GF-D8 (cell line): ENCODE data around the gene CNTNAP2.
A peak's percentile ranks its signal among the peaks of the same experiment; 100 is the strongest.

Experiments
- DNase-seq: peaks from one replicate; lab custom pipeline; 2025; lab: John Stamatoyannopoulos, UW

Gene CNTNAP2

DNA sequence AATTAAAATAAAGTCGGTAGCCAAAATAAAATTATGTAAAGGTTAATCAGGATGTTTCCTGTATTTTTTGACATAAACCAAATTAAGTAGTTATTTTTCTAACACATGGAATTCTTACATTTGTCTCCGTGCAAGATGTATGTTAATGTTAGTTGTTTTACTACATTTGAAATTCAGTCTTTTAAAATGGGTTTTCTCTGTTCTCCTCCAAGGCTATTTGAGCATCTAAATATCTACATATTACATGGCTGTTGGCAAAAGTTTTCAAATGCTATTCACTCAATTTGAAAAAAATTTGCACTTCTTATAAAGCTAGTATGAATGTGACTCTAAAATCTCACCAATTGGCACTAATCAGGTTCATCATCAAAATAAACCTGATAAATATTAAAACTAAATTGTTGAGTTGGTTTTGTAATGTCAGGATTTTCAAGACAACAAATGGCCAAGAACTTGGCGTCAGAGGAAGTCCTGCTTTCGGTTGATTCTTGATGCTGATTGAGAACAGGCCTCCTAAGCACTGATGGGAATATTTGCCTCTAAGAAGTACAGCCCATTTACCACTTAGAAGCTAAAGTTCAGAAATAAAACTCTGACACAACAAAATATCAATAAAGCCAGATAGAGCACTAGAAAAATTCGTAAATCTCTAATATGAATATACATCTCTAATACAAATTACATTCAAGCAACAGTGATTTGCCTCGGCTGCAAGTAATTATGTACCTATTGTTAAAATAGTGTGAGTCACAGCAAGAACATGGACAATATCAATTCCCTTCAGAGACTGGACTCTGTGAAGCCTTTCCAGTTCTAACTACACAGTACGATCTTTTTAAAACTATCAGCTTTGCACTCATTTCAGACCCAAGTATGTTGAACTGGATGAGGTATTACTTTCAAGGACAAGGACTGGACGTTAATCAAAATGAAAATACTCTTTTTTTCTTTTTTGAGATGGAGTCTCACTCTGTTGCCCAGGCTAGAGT is 1740.8 kb downstream of the CNTNAP2 start:
- no peak for DNase-seq

DNA sequence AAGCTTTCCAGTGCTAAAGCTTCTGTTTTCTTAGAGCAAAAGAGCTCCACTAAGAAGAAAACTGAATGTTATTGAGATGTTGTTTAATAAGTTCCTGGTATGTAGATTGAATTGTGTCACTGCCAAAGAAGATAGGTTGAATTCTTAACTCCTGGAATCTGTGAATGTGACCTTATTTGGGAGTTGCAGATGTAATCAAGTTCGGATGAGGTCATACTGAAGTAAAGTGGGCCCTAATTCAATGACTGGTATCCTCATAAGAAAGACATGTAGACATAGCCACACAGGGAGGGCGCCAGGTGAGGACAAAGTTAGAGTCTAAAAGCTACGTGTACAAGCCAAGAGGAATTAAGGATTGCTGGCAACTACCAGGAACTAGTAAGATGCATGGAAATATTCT is 1741.8 kb downstream of the CNTNAP2 start:
- DNase-seq: no peak

DNA sequence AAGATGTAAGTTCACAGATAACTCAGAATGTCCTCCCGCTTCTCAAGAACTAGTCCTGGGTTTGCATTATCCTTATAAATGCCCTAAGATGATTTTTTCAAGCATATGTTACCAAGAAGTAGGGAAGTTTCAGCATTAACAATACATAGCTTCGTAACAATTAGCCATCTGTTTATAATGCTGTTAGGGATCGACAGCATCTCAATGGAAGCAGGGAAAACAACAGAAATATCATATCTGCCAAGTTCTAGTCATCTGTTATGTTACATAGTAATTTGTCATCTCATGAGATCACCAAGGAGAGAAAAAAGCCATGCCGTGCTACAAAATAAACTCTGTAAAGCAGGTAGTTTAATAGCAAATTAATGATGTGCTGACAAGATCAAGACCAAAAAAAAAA is 1742.4 kb downstream of the CNTNAP2 start:
- no peak for DNase-seq

DNA sequence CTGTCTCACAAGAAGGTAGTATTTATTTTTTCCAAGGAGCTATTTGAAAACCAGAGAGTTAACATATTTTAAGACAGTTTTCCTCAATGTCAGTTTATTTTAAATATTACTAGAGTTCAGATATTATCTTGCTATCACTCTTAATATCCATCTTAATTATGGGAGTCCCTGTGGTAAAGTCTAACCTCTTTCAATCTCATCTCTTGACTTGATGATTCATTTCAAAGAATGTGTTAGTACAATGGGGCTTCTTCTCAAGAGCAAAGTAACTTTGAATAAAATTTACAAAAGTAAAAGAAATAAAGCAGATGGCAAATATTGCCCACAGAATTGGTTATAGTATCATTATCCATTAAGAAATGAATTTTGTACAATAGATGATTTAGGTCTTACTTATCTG is 1742.9 kb downstream of the CNTNAP2 start:
- DNase-seq: no peak

DNA sequence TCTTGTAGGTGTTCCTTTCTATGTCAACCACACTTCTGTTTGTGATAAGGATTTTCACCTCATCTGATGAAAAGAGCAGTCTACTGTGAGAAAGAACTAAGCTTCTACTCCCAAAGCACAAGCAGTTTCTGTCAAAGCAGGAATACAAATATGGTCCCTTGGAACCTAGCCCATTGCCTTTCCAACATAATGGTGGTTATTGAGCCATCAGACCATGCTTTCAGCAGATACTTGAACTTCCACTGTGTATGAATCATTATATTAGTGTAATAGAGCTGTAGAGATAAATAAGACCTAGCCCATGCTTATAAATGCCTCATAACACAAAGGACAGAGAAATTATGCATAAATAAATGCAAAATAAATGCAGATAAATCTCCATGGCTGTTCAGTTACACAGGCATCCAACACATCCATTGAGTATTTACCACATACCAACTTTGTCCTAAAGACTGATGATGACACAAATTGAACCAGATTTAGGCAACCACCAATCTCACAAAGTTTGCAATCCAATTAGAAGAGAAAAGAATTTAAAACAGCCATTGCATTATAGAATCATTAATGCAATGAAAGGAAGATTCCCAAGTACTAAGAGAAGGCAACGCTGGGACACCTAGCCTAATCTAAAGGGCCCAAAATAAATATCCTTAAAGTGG is 1744.6 kb downstream of the CNTNAP2 start:
- DNase-seq: no peak

DNA sequence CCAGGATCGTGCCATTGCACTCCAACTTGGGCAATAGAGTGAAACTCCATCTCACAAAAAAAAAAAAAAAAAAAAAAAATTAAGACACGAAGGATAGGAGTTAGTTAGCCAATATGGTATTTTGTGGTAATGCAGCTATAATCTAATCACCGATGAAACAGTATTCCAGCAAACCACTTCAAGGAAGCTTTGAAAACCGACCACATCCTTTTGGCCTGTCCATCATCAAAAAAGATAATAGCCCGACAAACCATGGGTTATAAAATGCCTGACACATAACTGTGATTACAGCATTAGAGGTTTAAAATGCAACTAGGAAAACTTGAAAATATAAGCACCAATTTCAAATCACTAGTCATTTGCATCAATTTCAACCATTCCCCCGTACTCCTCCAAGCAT is 1745.3 kb downstream of the CNTNAP2 start:
- DNase-seq: no peak

DNA sequence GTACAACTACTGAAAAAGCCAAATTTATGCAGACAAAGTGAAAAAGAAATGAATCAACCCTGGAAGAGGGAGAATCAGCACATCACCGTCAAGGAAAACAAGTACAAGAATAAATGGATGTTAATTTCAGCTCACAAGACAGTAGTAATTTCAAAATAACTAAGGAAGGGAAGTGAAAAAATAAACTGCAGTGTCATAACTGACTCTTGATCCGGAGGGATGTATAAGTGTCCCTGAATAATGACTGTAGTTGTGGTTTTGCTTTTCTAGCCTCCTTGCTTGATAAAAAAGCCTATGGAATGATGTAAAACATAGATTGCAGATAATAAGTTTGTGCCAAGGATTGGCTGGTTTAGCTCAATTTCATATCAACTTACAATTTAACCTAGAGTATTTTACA is 1752.9 kb downstream of the CNTNAP2 start:
- no peak for DNase-seq

DNA sequence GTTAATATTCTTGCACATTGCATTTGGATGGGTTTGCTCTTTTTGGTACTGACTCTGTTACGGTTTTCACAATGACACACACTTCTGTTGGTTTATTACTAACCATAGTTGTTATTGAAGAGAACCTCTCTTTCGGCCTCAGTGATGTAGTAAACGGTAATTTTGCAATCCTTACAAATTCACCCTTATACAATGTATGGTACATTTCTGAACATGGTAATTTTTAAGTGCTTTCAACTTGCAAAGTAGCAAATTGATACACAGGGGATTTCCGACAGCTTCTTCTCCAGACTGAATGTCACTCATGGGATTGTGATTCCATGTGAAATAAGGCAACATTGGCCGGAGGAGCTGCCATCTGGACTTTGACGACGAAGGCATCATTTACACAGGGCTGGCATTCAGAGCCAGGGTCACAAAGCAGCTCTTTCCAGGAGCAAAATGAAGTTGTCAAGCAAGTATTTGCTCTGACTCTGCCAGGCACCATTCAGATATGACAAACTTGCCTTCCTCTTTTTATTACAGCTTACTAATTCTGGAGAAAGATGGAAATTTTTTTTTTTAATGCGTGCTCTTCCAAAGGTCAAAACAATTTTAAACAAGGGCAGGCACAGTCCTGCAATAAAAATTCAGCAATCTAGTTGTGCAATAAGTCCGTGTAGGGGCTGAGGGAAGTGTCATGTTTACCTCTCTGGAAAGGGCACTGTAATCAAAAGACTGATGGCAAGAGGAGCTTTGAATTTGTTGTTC is 1762.5 kb downstream of the CNTNAP2 start:
- no peak for DNase-seq

DNA sequence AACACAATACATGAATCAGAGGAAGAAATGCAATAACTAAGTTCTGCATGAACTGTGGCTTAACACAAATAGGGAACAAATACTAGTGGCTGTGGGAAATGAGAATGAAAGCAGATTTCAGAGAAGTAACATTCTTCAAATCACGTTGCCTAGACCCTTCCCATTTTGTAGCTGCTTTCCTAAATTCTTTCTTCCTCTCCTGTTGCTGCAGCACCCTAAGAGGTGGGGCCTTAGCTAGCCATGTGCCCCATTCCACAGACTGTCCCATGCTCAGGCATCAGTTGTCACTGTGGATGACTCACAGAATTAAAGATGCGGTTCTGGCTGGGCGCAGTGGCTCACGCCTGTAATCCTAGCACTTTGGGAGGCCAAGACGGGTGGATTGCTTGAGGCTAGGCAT is 1769.3 kb downstream of the CNTNAP2 start:
- no peak for DNase-seq

DNA sequence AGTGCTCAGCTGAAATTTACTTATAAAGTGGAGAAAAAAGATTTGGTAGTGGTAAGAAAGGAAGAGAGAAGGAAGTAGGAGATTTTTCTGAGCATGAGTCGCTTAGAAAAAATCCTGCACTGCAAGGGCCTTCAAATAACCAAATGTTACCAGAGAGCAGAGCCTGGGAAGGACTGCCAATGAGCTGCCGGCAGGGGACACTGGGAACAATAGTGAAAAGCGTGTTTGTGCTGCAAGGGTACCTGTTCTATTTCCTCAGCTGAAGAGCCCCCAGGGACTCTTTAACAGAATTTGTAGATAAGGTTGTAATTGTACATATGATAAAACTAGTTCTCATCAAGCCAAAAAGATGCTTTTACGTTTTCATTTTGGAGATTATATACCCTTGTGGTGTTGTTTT is 1777.7 kb downstream of the CNTNAP2 start:
- DNase-seq: no peak

DNA sequence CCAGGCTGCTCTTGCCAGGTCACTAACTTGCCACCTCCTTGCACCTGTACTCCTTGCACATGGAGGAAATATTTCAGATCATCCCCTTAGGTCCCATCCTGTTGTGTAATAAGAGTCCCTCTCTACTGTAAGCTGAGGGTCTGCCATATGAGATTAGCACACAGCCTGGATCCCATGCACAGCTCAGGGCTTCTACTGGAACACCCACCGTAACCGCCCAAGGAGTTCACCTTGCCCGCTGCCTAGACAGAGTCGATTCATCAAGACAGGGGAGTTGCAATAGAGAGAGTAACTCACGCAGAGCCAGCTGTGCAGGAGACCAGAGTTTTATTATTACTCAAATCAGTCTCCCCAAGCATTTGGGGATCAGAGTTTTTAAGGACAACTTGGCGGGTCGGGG is 1779.5 kb downstream of the CNTNAP2 start:
- no peak for DNase-seq

DNA sequence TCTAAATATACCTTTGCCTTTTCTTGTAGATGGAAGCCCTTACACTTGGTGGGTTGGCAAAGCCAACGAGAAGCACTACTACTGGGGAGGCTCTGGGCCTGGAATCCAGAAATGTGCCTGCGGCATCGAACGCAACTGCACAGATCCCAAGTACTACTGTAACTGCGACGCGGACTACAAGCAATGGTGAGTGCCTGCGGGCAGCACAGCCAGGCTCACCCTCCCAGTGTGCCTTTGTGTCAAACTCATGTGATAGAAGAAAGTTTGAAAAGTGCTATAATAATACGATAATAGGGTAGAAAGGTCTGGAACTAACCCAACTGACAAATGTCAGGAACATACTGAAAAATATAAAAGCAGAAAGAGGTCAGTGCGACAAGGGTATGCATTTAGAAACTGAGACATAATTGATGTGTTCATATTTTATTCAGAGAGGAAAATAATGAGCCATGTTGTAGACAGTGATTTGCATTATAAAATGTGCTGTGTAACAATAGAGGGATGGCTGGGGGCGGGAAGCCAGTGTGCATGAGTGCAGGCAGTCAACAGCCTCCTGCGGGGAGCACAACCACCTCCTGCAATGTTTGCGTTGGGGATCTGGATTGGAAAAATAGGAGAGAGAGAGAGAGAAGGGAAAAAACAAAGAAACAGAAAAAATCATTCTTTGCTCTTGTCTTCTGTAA is 1787.1 kb downstream of the CNTNAP2 start:
- no peak for DNase-seq

DNA sequence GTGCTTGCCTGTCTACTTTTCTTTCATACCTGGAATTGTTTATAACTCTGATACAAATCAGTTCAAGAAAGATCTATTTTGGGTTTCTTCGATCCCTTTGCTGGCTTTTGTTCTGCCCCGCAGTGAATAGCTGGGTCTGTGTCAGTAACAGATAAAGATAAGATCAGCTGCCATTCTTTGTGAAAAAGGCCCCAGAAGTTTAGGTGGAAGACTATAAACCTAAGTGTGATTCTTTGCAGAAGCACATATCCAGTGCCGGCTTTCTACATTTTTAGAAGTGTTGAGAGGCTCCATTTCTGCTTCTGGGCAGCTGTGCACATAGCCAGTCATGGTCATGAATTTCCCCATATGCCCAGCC is 1787.6 kb downstream of the CNTNAP2 start:
- no peak for DNase-seq

DNA sequence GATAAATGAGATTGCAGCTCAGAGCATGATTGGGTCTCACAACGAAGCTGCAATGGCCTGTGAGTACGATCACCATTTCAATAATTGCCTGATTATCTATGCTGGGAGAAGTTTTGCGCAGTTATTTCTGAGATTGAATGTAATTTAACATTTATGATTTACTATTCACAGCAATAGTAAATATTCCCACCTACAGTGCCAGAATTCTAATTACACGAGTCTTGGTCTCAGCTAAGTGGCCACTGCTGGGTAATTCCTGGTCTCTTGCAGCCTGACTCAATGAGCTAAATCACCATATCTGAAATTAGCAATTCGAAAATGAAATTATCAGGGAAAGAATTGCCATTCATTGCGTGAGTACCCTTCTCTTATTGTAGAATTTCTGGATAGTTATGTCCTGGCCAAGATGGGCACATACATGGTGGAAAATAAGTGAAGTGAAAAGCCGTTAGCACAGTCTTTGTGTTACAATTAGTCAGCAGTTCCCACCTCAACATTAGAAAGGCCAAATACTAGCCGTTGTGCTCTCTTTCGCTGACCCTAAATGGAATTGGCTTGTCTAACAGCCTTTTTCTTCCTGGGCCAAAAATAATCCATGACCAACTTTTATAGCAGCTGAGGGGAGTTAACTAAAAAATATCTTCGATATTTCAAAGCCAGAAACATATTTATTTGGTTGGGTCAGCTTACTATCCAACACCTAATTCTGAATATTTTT is 1793.0 kb downstream of the CNTNAP2 start:
- no peak for DNase-seq

DNA sequence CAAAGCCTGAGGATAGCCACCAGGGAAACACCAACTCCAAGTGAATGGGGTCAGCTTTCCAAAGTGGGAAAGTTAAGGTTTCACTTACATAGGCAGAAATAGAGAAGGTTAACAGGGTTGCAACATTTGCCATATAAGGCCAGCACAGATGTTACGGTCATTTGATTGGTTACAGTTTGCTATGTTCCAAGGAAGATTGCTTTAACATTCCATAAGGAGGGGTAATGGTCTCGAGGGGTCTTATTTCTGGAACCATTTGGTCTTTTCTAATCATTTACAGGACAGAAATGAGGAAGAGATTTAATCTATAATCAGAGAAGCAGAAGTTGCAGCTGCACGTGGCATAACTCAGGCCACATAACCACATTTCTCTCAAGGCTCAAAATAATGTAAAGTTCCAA is 1794.6 kb downstream of the CNTNAP2 start:
- peak; percentile 58 for DNase-seq

DNA sequence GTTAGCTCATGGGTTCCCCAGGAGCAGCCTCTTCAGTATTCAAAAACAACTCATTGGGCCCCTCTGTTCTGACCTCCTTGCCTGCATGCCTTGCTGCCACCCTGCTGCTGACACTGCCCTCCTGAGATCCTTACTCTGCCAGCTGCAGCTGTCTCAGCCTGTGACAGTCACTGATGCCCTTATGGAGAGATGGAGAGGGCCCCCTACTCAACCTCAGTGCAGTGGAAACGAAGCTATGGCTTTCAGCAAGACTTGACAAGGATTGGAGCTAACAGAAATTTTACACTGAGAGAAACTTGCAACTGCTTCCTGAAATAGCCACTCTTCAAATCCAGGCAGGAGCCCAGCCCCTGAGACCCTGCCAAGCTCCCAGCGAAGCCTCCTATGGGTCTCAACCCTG is 1795.7 kb downstream of the CNTNAP2 start:
- no peak for DNase-seq

DNA sequence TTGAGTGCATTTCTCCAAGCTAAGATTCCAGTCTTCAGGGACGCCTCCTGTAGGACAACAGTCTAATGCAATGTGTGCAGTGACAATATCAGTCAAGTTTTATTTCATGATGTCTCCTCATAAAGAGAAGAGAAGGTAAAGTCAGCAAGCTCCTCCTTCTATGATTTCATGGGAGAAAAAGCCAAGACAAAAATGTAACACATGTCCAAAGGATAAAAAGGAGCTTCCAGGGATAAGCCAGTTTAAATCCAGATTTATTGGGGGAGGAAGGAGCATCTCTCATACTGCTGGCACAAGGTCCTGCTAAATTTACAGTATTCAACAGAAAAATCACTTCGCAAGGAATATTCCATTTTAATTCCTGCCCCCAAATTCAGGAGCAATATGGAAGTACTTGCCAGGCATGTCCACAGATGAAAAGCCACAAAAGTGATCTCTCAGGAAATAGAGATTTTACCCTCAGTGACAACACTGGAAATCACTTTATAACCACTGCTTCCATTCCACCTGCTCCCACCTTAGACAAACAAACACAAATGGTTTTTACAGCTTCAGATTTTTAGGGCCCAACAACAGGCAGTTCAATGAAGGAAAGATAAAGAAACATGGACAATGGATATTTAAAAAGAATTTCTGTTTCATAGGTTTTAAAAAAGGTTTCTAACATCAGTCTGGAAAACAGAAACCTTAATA is 1796.5 kb downstream of the CNTNAP2 start:
- no peak for DNase-seq

DNA sequence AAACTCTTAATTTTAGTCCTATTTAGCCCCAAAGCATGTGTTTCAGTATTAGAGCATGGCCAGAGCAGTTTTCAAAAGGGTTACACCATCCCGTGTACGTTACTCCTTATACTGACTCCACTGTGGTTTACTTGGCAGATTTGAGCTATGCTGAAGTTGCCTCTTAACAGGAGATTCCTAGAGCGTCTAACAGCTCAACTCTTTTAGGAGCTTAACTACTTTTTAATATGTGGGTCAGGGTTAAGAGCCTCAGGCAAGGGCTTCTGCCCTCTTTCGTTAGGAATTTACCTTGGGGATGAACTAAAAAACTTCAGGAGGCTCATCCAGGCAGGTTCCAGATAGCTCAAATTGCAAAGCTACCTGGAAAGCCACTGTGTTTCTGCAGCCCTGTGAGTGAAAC is 1799.2 kb downstream of the CNTNAP2 start:
- DNase-seq: no peak

DNA sequence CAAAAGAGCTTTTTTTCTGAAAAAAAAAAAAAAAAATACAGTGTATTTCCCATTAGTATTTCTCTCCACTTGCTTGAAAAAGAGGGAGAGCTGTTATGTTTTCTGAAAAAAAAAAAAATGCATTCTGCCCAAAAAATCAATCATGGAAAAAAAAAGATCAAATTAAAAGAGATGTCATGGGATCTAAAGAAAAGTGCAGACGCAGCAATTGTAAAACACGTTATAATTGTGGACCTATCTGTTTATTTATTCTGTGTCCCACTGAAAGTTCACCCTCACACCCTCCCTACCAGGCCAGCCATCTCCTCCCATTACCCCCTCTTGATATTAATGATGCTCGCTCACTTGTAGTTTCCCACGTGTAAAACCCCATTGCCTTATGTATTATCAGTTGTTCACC is 1800.0 kb downstream of the CNTNAP2 start:
- no peak for DNase-seq

DNA sequence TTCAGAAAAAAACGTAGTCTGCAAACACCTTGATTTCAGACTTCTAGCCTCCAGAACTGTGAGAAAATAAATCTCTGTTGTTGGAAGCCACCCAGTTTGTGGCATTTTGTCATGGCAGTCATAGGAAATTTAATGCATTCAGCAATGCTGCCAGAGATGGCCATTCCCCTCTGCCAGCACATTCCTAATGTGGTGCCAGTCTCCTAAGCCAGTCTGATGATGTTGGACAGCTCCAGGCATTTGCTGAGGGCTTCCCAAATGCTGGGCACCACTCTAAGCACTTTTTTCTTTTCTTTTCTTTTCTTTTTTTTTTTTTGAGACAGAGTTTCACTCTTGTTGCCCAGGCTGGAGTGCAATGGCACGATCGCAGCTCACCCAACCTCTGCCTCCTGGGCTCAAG is 1807.2 kb downstream of the CNTNAP2 start:
- DNase-seq: no peak

DNA sequence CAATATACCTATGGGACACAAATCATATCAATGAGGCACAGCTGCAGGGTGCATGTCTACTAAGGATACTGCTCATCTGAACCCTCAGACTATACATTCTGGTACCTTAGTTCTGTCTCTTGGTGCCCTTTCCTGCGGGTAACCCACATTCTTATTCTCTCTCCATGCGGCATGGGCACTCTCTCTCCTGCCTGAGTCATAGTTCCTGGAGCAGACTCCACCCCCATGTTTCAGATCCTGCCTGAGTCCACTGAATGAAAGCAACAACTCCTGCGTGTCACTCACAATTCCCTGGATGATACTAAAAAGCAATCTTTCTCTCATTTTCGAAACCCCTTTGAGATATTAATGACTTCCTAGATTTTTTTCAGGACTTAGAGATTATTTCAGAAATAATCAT is 1820.8 kb downstream of the CNTNAP2 start:
- no peak for DNase-seq
